GM20000 (cell line): ENCODE measurements around the gene DCANP1.
A peak's percentile ranks its signal among the peaks of the same experiment; 100 is the strongest.

Experiments used
- DNase-seq: peaks from one replicate; pipeline ENCODE4 v3.0.0; 2012; ENCODE audit warnings: low spot score
- CTCF ChIP-seq: IDR thresholded peaks from 2 replicates; pipeline ENCODE4 v1.5.1; 2012; ENCODE audit warnings: mild to moderate bottlenecking, control low read depth; ENCODE audit errors: extremely low read depth, missing control alignments

The DCANP1 gene

GRCh38 chr5:135460246-135461033 is 13.3 kb upstream of the DCANP1 start:
- no peak for TF ChIP-seq CTCF
- no peak for DNase-seq

GRCh38 chr5:135458921-135459331 is 11.8 kb upstream of the DCANP1 start:
- no peak for DNase-seq
- TF ChIP-seq CTCF: no peak

- DNase-seq: no peak
- TF ChIP-seq CTCF: no peak
Measured at GRCh38 chr5:135458356-135458755, 11.2 kb upstream of the DCANP1 start.

GRCh38 chr5:135457424-135458071 is 10.4 kb upstream of the DCANP1 start:
- DNase-seq: peak; percentile 81
- peak; percentile 89 for TF ChIP-seq CTCF

- TF ChIP-seq CTCF: no peak
- DNase-seq: peak; percentile 46
Measured at GRCh38 chr5:135456238-135457099, 9.3 kb upstream of the DCANP1 start.

- DNase-seq: no peak
- no peak for TF ChIP-seq CTCF
Measured at GRCh38 chr5:135455876-135456237, 8.7 kb upstream of the DCANP1 start.

- TF ChIP-seq CTCF: no peak
- DNase-seq: no peak
Measured at GRCh38 chr5:135454946-135455345, 7.8 kb upstream of the DCANP1 start.
